OCI-LY1 (cell line): ENCODE results near the gene RAB1A.

Experiments used
- H2AFZ ChIP-seq: fragments of 200-600 bp; sonication (generic), shearing (Covaris generic); 2 replicates; pipeline ENCODE4 v1.6.0; 2014; ENCODE audit warnings: antibody characterized with exemption, mild to moderate bottlenecking, low read length
- H3F3A ChIP-seq: fragments of 200-600 bp; sonication (generic), shearing (Covaris generic); 2 replicates; pipeline ENCODE4 v1.6.0; 2014; ENCODE audit warnings: mild to moderate bottlenecking, antibody characterized with exemption, low read length, moderate library complexity; ENCODE audit not compliant: insufficient read depth
- H3K27ac ChIP-seq: fragments of 200-600 bp; sonication (generic); 2 replicates; pipeline ENCODE4 v1.5.1; 2014; ENCODE audit warnings: low read length, mixed run types, mild to moderate bottlenecking, low read depth; ENCODE audit not compliant: poor library complexity, severe bottlenecking
- H3K27me3 ChIP-seq: fragments of 200-600 bp; sonication (generic); 2 replicates; pipeline ENCODE4 v1.6.0; 2014; ENCODE audit warnings: antibody characterized with exemption, mild to moderate bottlenecking, low read length, moderate library complexity; ENCODE audit not compliant: insufficient read depth
- H3K36me3 ChIP-seq: fragments of 200-600 bp; sonication (generic); 2 replicates; pipeline ENCODE4 v1.6.1; 2014; ENCODE audit warnings: mild to moderate bottlenecking, antibody characterized with exemption, low read length, moderate library complexity, mixed read lengths; ENCODE audit not compliant: insufficient read depth
- H3K4me1 ChIP-seq: fragments of 200-600 bp; sonication (generic); 2 replicates; pipeline ENCODE4 v1.5.1; 2014; ENCODE audit warnings: mild to moderate bottlenecking, low read length, moderate library complexity; ENCODE audit not compliant: insufficient read depth, severe bottlenecking
- H3K4me2 ChIP-seq: fragments of 200-600 bp; sonication (generic), shearing (Covaris generic); 2 replicates; pipeline ENCODE4 v1.6.1; 2014; ENCODE audit warnings: low read length
- H3K4me3 ChIP-seq: fragments of 200-600 bp; sonication (generic); 2 replicates; pipeline ENCODE4 v1.5.1; 2014; ENCODE audit warnings: low read length, low read depth, mild to moderate bottlenecking, mixed read lengths; ENCODE audit not compliant: poor library complexity, severe bottlenecking
- H3K79me2 ChIP-seq: fragments of 200-600 bp; shearing (Covaris generic); 2 replicates; pipeline ENCODE4 v1.6.1; 2016; ENCODE audit warnings: mixed run types, low read length, mixed read lengths; ENCODE audit not compliant: insufficient read depth
- H3K9ac ChIP-seq: fragments of 200-600 bp; sonication (generic), shearing (Covaris generic); 2 replicates; pipeline ENCODE4 v1.6.1; 2014; ENCODE audit warnings: mild to moderate bottlenecking, low read length, mixed read lengths
- H3K9me2 ChIP-seq: fragments of 200-600 bp; sonication (generic), shearing (Covaris generic); 2 replicates; pipeline ENCODE4 v1.6.1; 2014; ENCODE audit warnings: low read depth, mild to moderate bottlenecking, low read length, mixed read lengths
- H3K9me3 ChIP-seq: fragments of 200-600 bp; shearing (Covaris generic); 2 replicates; pipeline ENCODE4 v1.6.1; 2014; ENCODE audit warnings: low read length, mixed read lengths
- H4K20me1 ChIP-seq: fragments of 200-600 bp; sonication (generic), shearing (Covaris generic); 2 replicates; pipeline ENCODE4 v1.6.0; 2016; ENCODE audit warnings: mild to moderate bottlenecking, low read length; ENCODE audit not compliant: insufficient read depth
- EZH2 ChIP-seq: fragments of 200-600 bp; sonication (generic), shearing (Covaris generic); IDR thresholded peaks from 2 replicates; pipeline ENCODE4 v1.8.0; 2017; ENCODE audit warnings: borderline replicate concordance, mixed run types, mild to moderate bottlenecking, antibody characterized with exemption, low read length, moderate library complexity, mixed read lengths
- TF ChIP-seq, protein P1 (sequence below): fragments of 200-600 bp; sonication (generic), shearing (Covaris generic); IDR thresholded peaks from 2 replicates; pipeline ENCODE4 v1.5.1; 2017; ENCODE audit warnings: mild to moderate bottlenecking, antibody characterized with exemption, low read length, moderate library complexity, mixed read lengths

RAB1A gene

GRCh38 chr2:65046633-65047407 lies 83.1 kb downstream of the RAB1A start:
- TF ChIP-seq, protein P1, sequence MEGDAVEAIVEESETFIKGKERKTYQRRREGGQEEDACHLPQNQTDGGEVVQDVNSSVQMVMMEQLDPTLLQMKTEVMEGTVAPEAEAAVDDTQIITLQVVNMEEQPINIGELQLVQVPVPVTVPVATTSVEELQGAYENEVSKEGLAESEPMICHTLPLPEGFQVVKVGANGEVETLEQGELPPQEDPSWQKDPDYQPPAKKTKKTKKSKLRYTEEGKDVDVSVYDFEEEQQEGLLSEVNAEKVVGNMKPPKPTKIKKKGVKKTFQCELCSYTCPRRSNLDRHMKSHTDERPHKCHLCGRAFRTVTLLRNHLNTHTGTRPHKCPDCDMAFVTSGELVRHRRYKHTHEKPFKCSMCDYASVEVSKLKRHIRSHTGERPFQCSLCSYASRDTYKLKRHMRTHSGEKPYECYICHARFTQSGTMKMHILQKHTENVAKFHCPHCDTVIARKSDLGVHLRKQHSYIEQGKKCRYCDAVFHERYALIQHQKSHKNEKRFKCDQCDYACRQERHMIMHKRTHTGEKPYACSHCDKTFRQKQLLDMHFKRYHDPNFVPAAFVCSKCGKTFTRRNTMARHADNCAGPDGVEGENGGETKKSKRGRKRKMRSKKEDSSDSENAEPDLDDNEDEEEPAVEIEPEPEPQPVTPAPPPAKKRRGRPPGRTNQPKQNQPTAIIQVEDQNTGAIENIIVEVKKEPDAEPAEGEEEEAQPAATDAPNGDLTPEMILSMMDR, result no peak
- TF ChIP-seq EZH2, result no peak
- Histone ChIP-seq H4K20me1 (no peaks in the 10 kb centered on the region), H2AFZ (no peak overlapping the region), H3K9me2 (no peaks in the 10 kb centered on the region), H3K4me2 (no peak overlapping the region), H3K9me3 (peaks cover 6% of the 10 kb centered on the region; the same call in 1 of the 2 replicates), H3K27me3 (no peaks in the 10 kb centered on the region), H3K4me1 (no peaks in the 10 kb centered on the region), H3K36me3 (peaks cover 73% of the 10 kb centered on the region), H3K9ac (no peak overlapping the region), H3K79me2 (no peaks in the 10 kb centered on the region), H3K27ac (no peak overlapping the region), H3F3A (no peaks in the 10 kb centered on the region), H3K4me3 (no peak overlapping the region)

DNA sequence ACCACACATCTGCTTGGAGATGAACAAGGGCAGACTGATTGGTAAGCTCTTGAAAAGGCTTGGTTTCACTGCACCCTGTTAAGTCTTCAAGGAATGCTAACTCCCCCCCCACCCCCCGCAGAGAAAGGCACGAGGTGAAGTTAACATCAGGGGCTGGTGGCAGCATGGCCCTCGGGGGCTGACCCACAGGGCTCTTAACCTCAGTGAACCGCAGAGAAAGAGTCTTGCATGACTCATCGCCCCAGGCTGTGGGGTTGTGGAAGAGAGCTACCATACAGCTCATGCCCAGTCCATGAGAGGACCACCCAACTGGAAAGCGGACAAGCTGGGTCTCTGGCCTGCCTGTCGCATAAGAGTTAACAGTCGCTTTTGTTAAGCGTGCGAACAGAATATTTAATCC lies 84.3 kb downstream of the RAB1A start:
- Histone ChIP-seq H3K4me3 (no peak overlapping the region), H3F3A (no peaks in the 10 kb centered on the region), H4K20me1 (no peaks in the 10 kb centered on the region), H3K9ac (no peak overlapping the region), H3K9me2 (no peaks in the 10 kb centered on the region), H3K36me3 (peaks cover 66% of the 10 kb centered on the region), H3K9me3 (peaks cover 6% of the 10 kb centered on the region; the same call in 1 of the 2 replicates), H2AFZ (no peak overlapping the region), H3K4me1 (no peaks in the 10 kb centered on the region), H3K79me2 (no peaks in the 10 kb centered on the region), H3K4me2 (no peak overlapping the region), H3K27me3 (no peaks in the 10 kb centered on the region), H3K27ac (no peak overlapping the region)
- TF ChIP-seq, protein P1, result no peak
- no peak for TF ChIP-seq EZH2

DNA sequence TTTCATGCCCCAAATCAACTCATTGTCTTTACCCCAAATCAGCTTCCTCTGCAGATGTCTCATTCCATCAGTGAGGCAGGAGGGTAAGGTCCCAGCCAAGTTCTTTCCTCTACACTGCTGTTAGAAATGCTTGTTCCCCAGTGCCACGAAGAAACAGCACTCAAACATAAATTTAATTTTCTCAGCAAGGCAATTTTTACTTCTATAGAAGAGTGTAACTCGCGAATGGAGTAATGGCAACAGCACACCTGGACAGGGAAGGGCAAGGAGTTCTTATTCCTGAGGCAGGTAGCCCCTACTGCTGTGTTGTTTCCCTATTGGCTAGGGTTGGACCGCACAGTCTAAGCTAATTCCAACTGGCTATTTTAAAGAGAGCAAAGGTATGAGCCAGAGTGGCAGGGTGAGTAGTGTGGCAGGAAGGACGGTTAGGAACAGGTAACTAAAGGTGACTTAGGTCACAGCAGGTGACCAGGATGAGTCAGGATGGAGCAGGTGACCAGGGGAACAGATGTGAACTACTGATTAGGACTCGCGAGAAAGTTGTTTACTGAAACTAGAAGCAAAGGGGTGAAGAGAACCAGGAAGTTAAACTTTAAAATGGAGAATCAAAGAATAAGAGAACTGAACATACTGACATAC lies 85.7 kb downstream of the RAB1A start:
- no peak for TF ChIP-seq EZH2
- TF ChIP-seq, protein P1, result no peak
- Histone ChIP-seq H3K4me2 (no peak overlapping the region), H2AFZ (no peak overlapping the region), H3K79me2 (no peaks in the 10 kb centered on the region), H3K27ac (no peak overlapping the region), H3F3A (no peaks in the 10 kb centered on the region), H3K36me3 (peaks cover 61% of the 10 kb centered on the region), H3K4me3 (no peak overlapping the region), H4K20me1 (no peaks in the 10 kb centered on the region), H3K4me1 (peaks cover 11% of the 10 kb centered on the region), H3K9ac (no peak overlapping the region), H3K9me3 (peaks cover 6% of the 10 kb centered on the region; the same call in 1 of the 2 replicates), H3K27me3 (no peaks in the 10 kb centered on the region), H3K9me2 (no peaks in the 10 kb centered on the region)
